Chondrocyte (in vitro differentiated cells): Measurements from ENCODE around the gene ATG4A. TPM values are rescaled to one million over a fixed set of nuclear protein-coding genes. Genes with fewer than 3 reads are reported as not detected.

Experiments used
- DNase-seq: peaks from one replicate; pipeline ENCODE4 v3.0.0; 2021; ENCODE audit warnings: mixed read lengths, low spot score
- H3K27ac Mint-ChIP-seq: one replicate; pipeline ENCODE4 v1.8.0; 2021; ENCODE audit warnings: mild to moderate bottlenecking, moderate library complexity, mixed read lengths; ENCODE audit not compliant: unreplicated experiment
- H3K27me3 Mint-ChIP-seq: 2 replicates; pipeline ENCODE4 v1.8.0; 2021; ENCODE audit warnings: low read depth, mixed read lengths
- H3K36me3 Mint-ChIP-seq: 2 replicates; pipeline ENCODE4 v1.8.0; 2021; ENCODE audit warnings: low read depth, mixed read lengths
- H3K4me1 Mint-ChIP-seq: 2 replicates; pipeline ENCODE4 v1.8.0; 2021; ENCODE audit warnings: low read depth, mild to moderate bottlenecking, mixed read lengths
- H3K4me3 Mint-ChIP-seq: one replicate; pipeline ENCODE4 v1.8.0; 2021; ENCODE audit warnings: mild to moderate bottlenecking, moderate library complexity, mixed read lengths; ENCODE audit not compliant: unreplicated experiment
- H3K9me3 Mint-ChIP-seq: 2 replicates; pipeline ENCODE4 v1.8.0; 2021; ENCODE audit warnings: low read depth, mixed read lengths
- long read RNA-seq: library from polyadenylated mRNA; stranded (forward); transcript quantifications from one replicate; pipeline ENCODE4 v2.0.0, GENCODE V29; 2021
- total RNA-seq: library from RNA; stranded (reverse); gene quantifications from 3 replicates; pipeline ENCODE4 v1.2.1, GENCODE V29; 2021
- TF ChIP-seq, protein P1 (sequence below): fragments of 200-600 bp; sonication (generic); IDR thresholded peaks from 2 replicates; pipeline ENCODE4 v1.5.0; 2021; ENCODE audit warnings: antibody characterized with exemption, mild to moderate bottlenecking, moderate library complexity

The ATG4A gene, protein sequence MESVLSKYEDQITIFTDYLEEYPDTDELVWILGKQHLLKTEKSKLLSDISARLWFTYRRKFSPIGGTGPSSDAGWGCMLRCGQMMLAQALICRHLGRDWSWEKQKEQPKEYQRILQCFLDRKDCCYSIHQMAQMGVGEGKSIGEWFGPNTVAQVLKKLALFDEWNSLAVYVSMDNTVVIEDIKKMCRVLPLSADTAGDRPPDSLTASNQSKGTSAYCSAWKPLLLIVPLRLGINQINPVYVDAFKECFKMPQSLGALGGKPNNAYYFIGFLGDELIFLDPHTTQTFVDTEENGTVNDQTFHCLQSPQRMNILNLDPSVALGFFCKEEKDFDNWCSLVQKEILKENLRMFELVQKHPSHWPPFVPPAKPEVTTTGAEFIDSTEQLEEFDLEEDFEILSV
- 14.8 to 29.7 TPM (median 17.9 TPM) in 3 replicates for total RNA-seq
- long read RNA-seq, transcript ATG4A-203 (13 exons, 2,315 nt) = major isoform, 31 of 45 reads
- long read RNA-seq, partial matches to known transcripts = 1 of 45 reads
- long read RNA-seq, other reads (novel, unspliced or antisense) = 12 of 45 reads

DNA sequence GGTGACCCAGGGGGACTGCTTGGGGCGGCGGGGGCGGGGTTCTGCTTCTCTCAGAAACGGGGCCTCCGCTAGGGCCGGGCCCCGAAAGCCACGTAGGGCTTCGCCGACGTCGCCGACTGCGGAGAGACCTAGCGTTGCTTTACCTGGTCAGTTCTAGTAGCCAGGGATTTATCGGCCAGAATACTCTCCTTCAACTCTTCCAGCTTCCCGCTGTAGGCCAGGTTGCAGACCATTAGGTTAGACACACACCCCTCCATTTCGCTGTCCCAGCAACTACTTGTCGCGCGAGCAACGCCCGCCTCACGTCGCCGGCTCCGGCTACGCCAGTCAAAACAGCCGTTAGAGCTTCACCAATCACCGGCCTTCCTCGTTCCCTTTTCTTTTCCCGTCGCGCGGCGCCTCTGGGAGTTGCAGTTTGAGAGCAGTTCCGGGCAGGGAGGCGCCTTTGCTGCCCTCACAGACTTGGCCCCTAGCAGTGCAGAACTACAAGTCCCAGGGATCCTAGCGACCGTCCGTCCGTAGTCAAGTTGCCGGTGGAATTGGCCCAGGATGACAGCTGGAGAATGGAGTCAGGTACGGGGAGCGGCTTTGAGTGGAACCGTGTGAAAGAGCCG, at the start of gene ATG4A, which contains the start of gene PSMD10:
ATG4A (plus strand) TSS at position 515 of the 614 bp plus-strand sequence; CDS start at position 564, 49 bp downstream.
PSMD10 (minus strand) TSS at position 279 of the 614 bp plus-strand sequence; CDS start at position 257, 22 bp downstream.
- H3K9me3 Mint-ChIP-seq = no peaks in the 10 kb centered on the region
- no peaks in the 10 kb centered on the region for H3K27me3 Mint-ChIP-seq
- TF ChIP-seq, protein P1, sequence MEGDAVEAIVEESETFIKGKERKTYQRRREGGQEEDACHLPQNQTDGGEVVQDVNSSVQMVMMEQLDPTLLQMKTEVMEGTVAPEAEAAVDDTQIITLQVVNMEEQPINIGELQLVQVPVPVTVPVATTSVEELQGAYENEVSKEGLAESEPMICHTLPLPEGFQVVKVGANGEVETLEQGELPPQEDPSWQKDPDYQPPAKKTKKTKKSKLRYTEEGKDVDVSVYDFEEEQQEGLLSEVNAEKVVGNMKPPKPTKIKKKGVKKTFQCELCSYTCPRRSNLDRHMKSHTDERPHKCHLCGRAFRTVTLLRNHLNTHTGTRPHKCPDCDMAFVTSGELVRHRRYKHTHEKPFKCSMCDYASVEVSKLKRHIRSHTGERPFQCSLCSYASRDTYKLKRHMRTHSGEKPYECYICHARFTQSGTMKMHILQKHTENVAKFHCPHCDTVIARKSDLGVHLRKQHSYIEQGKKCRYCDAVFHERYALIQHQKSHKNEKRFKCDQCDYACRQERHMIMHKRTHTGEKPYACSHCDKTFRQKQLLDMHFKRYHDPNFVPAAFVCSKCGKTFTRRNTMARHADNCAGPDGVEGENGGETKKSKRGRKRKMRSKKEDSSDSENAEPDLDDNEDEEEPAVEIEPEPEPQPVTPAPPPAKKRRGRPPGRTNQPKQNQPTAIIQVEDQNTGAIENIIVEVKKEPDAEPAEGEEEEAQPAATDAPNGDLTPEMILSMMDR = no peak
- DNase-seq = peak; percentile 98
- no peak within 1 kb of the TSS for H3K4me3 Mint-ChIP-seq
- H3K4me1 Mint-ChIP-seq = peaks cover 7% of the 10 kb centered on the region
- no peak within 1 kb of the TSS for H3K27ac Mint-ChIP-seq
- H3K36me3 Mint-ChIP-seq = peaks cover 4% of the 10 kb centered on the region

DNA sequence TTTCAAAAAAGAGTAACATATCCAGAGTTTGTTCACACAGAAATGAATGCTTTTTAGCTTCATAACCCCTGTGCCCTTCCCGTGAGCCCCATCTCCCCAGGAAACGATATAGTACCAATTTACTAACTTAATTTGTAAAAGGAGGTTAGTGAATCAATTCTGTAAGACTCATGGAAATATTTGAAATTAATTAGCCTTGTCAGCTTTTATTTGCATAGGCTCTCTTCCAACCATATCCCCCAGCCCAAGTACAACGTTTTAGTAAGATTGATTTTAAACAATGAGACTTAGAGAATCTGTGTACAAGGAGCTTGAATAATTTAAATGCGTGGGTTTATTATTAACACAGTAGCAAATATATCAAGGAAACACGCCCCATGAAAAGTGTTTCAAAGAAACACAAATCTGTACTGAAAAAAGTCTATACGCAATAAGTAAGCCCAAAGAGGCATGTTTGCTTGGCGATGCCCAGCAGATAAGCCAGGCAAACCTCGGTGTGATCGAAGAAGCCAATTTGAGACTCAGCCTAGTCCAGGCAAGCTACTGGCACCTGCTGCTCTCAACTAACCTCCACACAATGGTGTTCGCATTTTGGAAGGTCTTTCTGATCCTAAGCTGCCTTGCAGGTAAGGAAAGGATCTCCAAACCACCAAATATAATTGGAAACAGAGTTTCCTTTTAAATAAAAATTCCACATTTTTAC, 46.9 kb upstream of the ATG4A start, which contains the start of gene VSIG1:
VSIG1 (plus strand) TSS at position 512 of the 703 bp plus-strand sequence; CDS start at position 578, 66 bp downstream.
- Mint-ChIP-seq H3K36me3 (no peaks in the 10 kb centered on the region), H3K4me1 (no peaks in the 10 kb centered on the region), H3K9me3 (no peaks in the 10 kb centered on the region), H3K27ac (peak within 1 kb of the TSS; percentile 41), H3K4me3 (no peak within 1 kb of the TSS), H3K27me3 (peaks cover 32% of the 10 kb centered on the region)
- no peak for DNase-seq
- TF ChIP-seq, protein P1 = no peak

DNA sequence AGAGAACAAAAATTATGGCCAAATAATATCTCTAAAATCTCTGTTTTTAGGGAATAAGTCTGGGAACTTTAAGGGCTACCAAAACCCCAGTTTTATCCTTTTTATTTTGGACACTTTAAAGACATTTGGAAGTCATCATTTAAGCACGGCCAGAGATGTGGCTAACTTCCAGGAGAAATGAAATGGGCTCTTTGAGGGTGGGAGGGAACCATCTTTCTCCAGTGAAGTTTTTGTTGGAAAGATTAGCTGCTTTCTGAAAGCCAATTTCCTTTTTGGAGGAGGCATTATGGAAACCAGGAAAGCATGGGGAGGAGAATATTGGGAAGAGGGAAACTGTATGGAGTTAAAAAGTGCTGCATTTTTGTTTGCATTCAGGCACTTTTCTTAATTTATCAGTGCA, 41.9 kb upstream of the ATG4A start:
- no peak for DNase-seq
- H3K9me3 Mint-ChIP-seq = no peaks in the 10 kb centered on the region
- H3K4me3 Mint-ChIP-seq = no peak overlapping the region
- TF ChIP-seq, protein P1 = no peak
- no peak overlapping the region for H3K27ac Mint-ChIP-seq
- no peaks in the 10 kb centered on the region for H3K36me3 Mint-ChIP-seq
- peaks cover 23% of the 10 kb centered on the region for H3K27me3 Mint-ChIP-seq
- no peaks in the 10 kb centered on the region for H3K4me1 Mint-ChIP-seq

DNA sequence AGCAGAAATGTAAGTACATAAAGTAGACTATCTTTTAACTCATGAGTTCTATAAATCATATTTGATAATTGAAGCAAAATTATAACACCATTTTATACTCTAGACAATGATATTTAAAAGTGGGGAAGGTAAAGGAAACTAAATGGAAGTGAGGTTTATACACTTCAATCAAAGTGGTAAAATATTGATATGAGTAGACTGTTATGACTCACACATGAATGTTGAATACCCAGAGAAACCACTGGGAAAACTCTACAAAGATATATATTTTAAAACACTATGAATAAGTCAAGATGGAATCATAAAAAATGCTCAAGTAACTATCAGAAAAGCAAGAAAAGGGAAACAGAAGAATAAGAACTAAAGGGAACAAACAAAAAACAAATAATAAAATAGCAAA, 38.4 kb upstream of the ATG4A start:
- no peak overlapping the region for H3K27ac Mint-ChIP-seq
- H3K4me3 Mint-ChIP-seq = no peak overlapping the region
- TF ChIP-seq, protein P1 = no peak
- no peak for DNase-seq
- no peaks in the 10 kb centered on the region for H3K4me1 Mint-ChIP-seq
- no peaks in the 10 kb centered on the region for H3K9me3 Mint-ChIP-seq
- no peaks in the 10 kb centered on the region for H3K36me3 Mint-ChIP-seq
- peaks cover 44% of the 10 kb centered on the region for H3K27me3 Mint-ChIP-seq

DNA sequence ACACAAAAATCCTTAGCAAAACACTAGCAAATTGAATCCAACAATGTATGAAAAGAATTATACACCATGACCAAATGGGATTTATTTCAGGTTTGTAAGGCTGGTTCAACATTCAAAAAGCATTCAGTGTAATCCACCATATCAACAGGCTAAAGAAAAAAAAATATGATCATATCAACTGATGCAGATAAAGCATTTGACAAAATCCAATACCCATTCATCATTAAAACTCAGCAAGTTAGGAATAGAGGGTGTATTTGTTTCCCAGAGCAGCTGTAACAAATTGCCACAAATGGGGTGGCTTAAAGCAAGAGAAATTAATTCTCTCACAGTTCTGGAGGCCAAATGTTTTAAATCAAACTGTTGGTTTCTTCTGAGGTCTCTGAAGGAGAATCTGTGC, 36.0 kb upstream of the ATG4A start:
- no peak for DNase-seq
- Mint-ChIP-seq H3K9me3 (no peaks in the 10 kb centered on the region), H3K27ac (no peak overlapping the region), H3K27me3 (peaks cover 47% of the 10 kb centered on the region), H3K4me1 (no peaks in the 10 kb centered on the region), H3K4me3 (no peak overlapping the region), H3K36me3 (no peaks in the 10 kb centered on the region)
- TF ChIP-seq, protein P1 = no peak
